Prostate gland (tissue), 2 donors: ENCODE measurements around the gene PLEKHA7. TPM values are rescaled to one million over a fixed set of nuclear protein-coding genes. Genes with fewer than 3 reads are reported as not detected.

Experiments
- DNase-seq: peaks from one replicate; pipeline ENCODE4 v3.0.0-alpha.2; 2019; ENCODE audit warnings: low spot score
- H3K27ac ChIP-seq, 2 donors: fragments of 200-600 bp; sonication (generic); 2 replicates each; pipeline ENCODE4 v1.5.1; 2017 to 2019
- H3K27me3 ChIP-seq: fragments of 200-600 bp; sonication (generic); replicated peaks from 2 replicates; pipeline ENCODE4 v1.5.1; 2019; ENCODE audit not compliant: insufficient read depth
- H3K36me3 ChIP-seq, 2 donors: fragments of 200-600 bp; sonication (generic); 1 replicate in 1 of 2; 2 replicates in 1 of 2; pipeline versions ENCODE4 v1.5.1 to v1.8.1; 2017 to 2019
- H3K4me1 ChIP-seq: fragments of 200-600 bp; sonication (generic); replicated peaks from 2 replicates; pipeline ENCODE4 v1.5.1; 2019
- H3K4me3 ChIP-seq, 2 donors: fragments of 200-600 bp; sonication (generic); 2 replicates each; pipeline ENCODE4 v1.5.1; 2017 to 2019
- H3K9me3 ChIP-seq: fragments of 200-600 bp; sonication (generic); 2 replicates; pipeline ENCODE4 v1.5.1; 2017
- POLR2A ChIP-seq: fragments of 450-650 bp; IDR thresholded peaks from one replicate; pipeline ENCODE4 v1.6.1; 2016; ENCODE audit warnings: antibody characterized with exemption, mild to moderate bottlenecking
- POLR2AphosphoS5 ChIP-seq: sonication (generic); formaldehyde crosslinking; IDR thresholded peaks from one replicate; pipeline ENCODE4 v1.6.1; 2017; ENCODE audit warnings: antibody characterized with exemption
- WGBS: methylation state at CpG from one replicate; pipeline ENCODE4 v1.1.5; 2018; 5-methylcytosine and 5-hydroxymethylcytosine counted together
- intact Hi-C: fragments of 100-400 bp; cut with DNase I; formaldehyde crosslinking; loops from one replicate; pipeline ENCODE4 v1.14.2; 2022
- total RNA-seq, 2 donors: library from RNA; depleted of rRNA; stranded (reverse); fragments of >200 nt; gene quantifications; one replicate each; pipeline ENCODE4 v1.1.0, GENCODE V29; 2016
- TF ChIP-seq, protein P1 (sequence below), 4 experiments: fragments of 200-600 bp in 2 of 4; fragments of 450-650 bp in 2 of 4; sonication (generic) in 2 of 4; IDR thresholded peaks; 1 replicate in 3 of 4; 2 replicates in 1 of 4; pipeline ENCODE4 v1.5.1; 2016 to 2019; ENCODE audit warnings: antibody characterized with exemption in 4 of 4, mild to moderate bottlenecking in 2 of 4, moderate library complexity in 2 of 4

Gene PLEKHA7
- total RNA-seq, 2 donors from 2014 or later = 14.6 to 38.3 TPM

DNA sequence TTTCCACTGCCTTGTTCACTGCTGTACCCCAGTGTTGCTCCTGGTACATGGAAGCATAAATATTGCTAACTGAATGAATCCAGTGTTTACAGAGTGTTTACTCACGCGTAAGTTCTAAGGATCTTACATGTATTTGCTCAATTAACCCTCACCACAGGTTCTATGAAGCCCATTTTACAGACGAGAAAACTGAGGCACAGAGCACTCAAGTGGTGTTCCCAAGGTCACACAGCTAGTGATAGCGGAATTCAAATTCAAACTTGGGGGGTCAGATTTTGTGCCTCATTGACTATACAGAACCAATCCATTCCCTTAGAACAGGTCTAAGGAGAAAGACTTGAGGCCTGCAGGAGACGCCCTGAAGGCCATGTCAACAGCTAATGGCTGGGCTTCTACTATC, 72.3 kb downstream of the PLEKHA7 start:
- intact Hi-C loops = no loop called here
- no peaks in the 10 kb centered on the region for H3K9me3 ChIP-seq
- H3K27ac ChIP-seq = no peak overlapping the region
- no peaks in the 10 kb centered on the region for H3K4me1 ChIP-seq
- TF ChIP-seq POLR2A (no peak), POLR2AphosphoS5 (no peak)
- H3K27me3 ChIP-seq = no peaks in the 10 kb centered on the region
- DNase-seq = no peak
- no peak overlapping the region for H3K4me3 ChIP-seq
- H3K36me3 ChIP-seq = no peaks in the 10 kb centered on the region
- WGBS = 77% methylated on average over 5 of the region's 5 CpGs

DNA sequence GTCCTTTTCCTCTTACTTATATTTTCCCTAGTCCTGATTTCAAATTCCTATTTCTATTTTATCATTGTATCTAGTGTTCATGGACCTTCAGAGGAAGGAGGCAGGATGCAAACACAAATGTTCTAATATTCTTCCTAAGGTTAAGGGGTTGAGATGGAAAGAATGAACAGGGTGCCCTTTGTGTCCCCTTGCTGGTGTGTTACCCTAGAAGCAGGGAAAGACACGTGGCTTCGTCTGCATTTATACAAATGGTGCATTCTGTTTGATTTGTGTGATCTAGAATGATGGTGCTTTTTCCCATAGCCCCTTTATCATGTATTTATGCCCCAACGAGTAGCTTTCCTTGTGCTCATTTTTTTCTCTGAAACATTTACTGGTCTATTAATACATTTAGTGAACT, 76.2 kb downstream of the PLEKHA7 start:
- H3K9me3 ChIP-seq = no peaks in the 10 kb centered on the region
- no peaks in the 10 kb centered on the region for H3K27me3 ChIP-seq
- H3K36me3 ChIP-seq = no peaks in the 10 kb centered on the region
- intact Hi-C loops = loop anchor here (10.0 kb wide), 1 partner anchor 143 kb away; no protein-coding TSS in a partner anchor
- DNase-seq = no peak
- no peak overlapping the region for H3K27ac ChIP-seq
- TF ChIP-seq POLR2AphosphoS5 (no peak), POLR2A (no peak)
- TF ChIP-seq, protein P1, sequence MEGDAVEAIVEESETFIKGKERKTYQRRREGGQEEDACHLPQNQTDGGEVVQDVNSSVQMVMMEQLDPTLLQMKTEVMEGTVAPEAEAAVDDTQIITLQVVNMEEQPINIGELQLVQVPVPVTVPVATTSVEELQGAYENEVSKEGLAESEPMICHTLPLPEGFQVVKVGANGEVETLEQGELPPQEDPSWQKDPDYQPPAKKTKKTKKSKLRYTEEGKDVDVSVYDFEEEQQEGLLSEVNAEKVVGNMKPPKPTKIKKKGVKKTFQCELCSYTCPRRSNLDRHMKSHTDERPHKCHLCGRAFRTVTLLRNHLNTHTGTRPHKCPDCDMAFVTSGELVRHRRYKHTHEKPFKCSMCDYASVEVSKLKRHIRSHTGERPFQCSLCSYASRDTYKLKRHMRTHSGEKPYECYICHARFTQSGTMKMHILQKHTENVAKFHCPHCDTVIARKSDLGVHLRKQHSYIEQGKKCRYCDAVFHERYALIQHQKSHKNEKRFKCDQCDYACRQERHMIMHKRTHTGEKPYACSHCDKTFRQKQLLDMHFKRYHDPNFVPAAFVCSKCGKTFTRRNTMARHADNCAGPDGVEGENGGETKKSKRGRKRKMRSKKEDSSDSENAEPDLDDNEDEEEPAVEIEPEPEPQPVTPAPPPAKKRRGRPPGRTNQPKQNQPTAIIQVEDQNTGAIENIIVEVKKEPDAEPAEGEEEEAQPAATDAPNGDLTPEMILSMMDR (IDR thresholded peaks at IDR 0.05) = no peak
- H3K4me3 ChIP-seq = no peak overlapping the region
- WGBS = 86% methylated on average over 3 of the region's 3 CpGs
- H3K4me1 ChIP-seq = no peaks in the 10 kb centered on the region

DNA sequence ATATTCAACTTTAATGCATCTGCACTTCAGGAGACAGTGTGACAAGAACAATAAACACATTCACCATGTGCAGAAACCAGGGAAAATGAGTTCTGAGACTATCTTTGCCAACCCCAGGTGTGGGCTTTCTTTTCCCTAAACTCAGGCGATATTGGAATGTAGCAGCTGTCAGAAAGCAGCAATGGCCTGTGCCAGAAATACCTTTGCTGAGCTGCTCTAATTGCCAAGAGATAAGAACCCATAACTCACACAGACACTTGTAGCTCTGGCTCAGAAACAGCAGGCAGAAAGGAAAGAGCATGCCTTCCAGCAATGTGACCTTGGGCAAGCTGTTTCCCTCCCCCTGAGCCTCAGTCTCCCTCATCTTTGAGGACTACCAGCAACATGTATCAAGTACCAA, 77.6 kb downstream of the PLEKHA7 start:
- Histone ChIP-seq H3K9me3 (no peaks in the 10 kb centered on the region), H3K4me1 (no peaks in the 10 kb centered on the region), H3K27me3 (no peaks in the 10 kb centered on the region), H3K27ac (no peak overlapping the region), H3K36me3 (no peaks in the 10 kb centered on the region), H3K4me3 (no peak overlapping the region)
- intact Hi-C loops = loop anchor here (10.0 kb wide), 1 partner anchor 142 kb away; no protein-coding TSS in a partner anchor
- WGBS = 18% methylated on average over 1 of the region's 1 CpG
- DNase-seq = no peak
- TF ChIP-seq POLR2A (no peak), POLR2AphosphoS5 (no peak)
- TF ChIP-seq, protein P1 (IDR thresholded peaks at IDR 0.05) = no peak

DNA sequence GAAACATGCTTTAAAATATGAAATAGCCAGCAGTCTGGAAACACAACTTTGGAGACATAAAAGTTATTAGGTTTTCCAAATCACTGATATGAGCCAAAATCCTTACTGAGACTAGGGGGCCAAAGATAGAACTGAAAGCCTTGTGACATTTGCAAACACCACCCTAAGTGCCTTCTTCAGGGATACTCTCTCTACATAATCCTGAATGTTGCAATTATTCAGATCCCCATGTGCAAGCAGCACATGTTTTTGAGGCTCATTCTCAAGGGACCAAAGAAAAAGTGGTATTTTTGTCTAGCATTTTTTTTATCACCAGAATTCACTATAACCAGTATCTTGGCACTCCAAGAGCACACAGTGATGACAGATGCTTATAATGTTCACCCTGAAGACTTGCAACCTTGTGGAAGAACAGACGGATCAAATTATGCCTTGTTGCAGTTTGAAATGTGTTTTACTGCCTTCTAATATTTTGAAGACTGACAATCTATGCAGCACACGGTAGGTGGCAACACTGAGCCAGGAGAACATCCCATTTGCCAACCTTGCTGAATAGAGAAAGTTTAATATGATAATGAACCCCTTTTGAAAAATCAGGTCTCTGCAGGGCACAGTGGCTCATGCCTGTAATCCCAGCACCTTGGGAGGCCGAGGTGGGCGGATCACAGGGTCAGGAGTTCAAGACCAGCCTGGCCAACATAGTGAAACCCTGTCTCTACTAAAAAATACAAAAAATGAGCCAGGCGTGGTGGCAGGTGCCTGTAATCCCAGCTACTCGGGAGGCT, 78.5 kb downstream of the PLEKHA7 start:
- no peak for DNase-seq
- TF ChIP-seq POLR2AphosphoS5 (peak; percentile 20), POLR2A (no peak)
- TF ChIP-seq, protein P1 (IDR thresholded peaks at IDR 0.05) = peak in 3 of 4 experiments; percentile 21 to 56 (median 52)
- H3K9me3 ChIP-seq = no peaks in the 10 kb centered on the region
- WGBS = 31% methylated on average over 6 of the region's 6 CpGs
- no peak overlapping the region for H3K27ac ChIP-seq
- no peak overlapping the region for H3K4me3 ChIP-seq
- no peaks in the 10 kb centered on the region for H3K27me3 ChIP-seq
- no peaks in the 10 kb centered on the region for H3K4me1 ChIP-seq
- H3K36me3 ChIP-seq = no peaks in the 10 kb centered on the region
- intact Hi-C loops = loop anchor here (10.0 kb wide), 1 partner anchor 141 kb away; no protein-coding TSS in a partner anchor

DNA sequence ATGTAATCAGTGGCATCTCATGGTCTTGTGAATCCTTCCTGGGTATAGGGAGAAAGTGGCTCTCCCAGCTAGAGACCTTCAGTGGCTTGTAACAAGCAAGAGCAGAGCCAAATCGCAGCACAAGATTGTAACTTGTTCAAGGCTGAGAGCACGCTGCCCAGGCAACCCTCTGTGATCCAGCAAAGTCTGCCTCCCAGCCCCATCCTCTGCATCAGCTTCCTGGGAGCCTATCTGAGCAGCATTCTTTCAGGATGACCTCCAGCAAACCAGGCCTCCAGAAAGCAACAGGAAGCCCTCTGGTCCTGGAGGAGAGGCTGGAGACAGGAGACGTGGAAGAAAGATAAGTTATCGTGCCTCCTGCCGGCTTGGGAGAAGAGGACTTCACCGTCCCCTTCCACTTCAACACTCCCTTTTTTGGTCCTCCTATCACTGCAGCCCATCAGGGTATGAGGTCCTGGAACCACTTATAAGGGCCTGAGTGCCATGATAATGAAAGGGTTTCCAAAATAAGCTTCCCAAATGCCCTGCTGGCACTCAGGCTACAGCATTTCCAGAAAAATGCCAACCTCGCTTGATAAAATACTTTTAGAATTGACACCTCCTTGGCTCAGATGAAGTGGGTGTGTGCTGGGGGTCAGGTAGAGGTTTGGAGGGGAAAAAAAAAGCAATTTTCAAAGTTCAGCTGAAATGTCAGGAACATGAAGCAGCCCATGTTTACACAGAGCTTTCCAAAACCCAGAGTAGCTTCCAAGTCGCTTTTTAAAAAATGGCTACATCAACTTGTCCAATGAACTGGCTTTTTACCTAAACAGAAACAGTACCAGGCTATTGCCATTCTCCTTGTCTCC, 80.2 kb downstream of the PLEKHA7 start:
- Histone ChIP-seq H3K9me3 (no peaks in the 10 kb centered on the region), H3K4me3 (no peak overlapping the region), H3K27me3 (no peaks in the 10 kb centered on the region), H3K36me3 (no peaks in the 10 kb centered on the region), H3K27ac (no peak overlapping the region), H3K4me1 (no peaks in the 10 kb centered on the region)
- TF ChIP-seq, protein P1 (IDR thresholded peaks at IDR 0.05) = no peak
- TF ChIP-seq POLR2AphosphoS5 = no peak
- no peak for TF ChIP-seq POLR2A
- WGBS = 60% methylated on average over 8 of the region's 8 CpGs
- no peak for DNase-seq
- intact Hi-C loops = loop anchor here (10.0 kb wide), 1 partner anchor 139 kb away; no protein-coding TSS in a partner anchor
